HG03558 (cell line): ENCODE data around the gene FBXO10.
"Not testable (repeated sequence)": the region's sequence is repeated elsewhere in the genome, so short reads cannot be mapped to it uniquely, and the experiment has no call there.

Experiments used
- ATAC-seq: cut with Tn5 transposase; IDR thresholded peaks from one replicate; pipeline ENCODE4 v1.9.1; 2021; ENCODE audit warnings: moderate number of reproducible peaks; ENCODE audit not compliant: unreplicated experiment; ENCODE audit errors: extremely low read depth

The FBXO10 gene

DNA sequence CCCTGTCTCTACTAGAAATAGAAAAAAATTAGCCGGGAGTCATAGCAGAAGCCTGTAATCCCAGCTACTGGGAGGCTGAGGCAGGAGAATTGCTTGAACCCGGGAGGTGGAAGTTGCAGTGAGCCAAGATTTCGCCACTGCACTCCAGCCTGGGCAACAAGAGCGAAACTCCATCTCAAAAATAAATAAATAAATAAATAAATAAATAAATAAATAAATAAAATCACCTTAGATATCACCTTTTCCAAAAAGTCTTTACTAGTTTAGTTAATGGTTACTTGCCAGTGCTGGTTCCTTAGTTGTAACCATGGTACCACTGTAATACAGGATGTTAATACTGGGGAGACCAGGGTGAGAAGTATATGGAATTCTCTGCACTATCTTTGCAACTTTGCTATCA lies 25.9 kb upstream of the FBXO10 start:
- not testable (repeated sequence) for ATAC-seq

DNA sequence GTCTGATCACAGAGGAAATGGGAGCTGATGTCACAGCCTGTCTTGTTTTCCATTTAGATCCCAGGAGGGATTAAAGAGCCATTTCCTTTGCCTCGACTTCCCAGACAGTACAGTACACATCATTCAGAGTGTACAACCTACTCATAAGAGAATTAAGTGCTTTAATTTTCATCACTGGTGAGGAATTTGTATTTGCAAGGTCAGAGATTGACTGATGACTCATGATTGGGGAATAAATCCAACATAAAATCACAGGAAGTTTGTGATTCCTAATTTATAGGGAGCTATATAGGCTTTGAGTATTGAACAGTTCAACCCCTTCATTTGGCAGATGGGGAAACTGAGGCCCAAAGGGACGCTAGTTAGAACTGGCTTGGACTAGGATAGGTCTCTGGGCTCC lies 20.3 kb upstream of the FBXO10 start:
- ATAC-seq = no peak

DNA sequence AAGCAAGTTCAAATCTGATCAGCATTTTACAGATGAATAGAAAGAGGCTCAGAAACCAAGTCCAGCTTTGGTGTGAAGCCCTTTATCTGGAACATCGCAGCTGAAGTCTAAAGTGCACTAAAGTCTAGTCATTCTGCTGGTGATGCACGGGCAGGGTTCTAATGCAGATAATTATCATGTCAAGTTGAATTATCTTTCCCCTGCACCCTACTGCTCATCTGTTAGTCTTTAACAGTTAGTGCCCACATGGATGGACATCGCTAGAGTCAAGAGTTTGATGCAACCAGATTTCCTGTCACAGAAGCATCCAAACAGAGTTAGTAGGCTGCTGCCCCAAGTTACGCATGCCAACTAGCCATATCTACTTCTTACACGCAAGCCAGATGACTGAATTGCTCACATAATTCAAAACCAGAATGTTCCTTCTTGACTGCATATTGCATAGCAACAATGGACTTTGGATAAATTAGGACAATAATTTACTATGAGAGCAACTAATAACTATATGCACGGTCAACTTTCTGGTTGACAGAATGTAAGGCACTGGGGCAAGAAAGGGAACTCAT lies 17.8 kb upstream of the FBXO10 start:
- ATAC-seq = no peak

- peak; percentile 54 for ATAC-seq
Observed at GRCh38 chr9:37592108-37592951, 16.1 kb upstream of the FBXO10 start, which contains the start of gene TOMM5. TSS of gene TOMM5 (minus strand) at chr9:37592597. CDS start at chr9:37592532, 65 bp downstream.

GRCh38 chr9:37587521-37587920 lies 11.3 kb upstream of the FBXO10 start:
- ATAC-seq = no peak

DNA sequence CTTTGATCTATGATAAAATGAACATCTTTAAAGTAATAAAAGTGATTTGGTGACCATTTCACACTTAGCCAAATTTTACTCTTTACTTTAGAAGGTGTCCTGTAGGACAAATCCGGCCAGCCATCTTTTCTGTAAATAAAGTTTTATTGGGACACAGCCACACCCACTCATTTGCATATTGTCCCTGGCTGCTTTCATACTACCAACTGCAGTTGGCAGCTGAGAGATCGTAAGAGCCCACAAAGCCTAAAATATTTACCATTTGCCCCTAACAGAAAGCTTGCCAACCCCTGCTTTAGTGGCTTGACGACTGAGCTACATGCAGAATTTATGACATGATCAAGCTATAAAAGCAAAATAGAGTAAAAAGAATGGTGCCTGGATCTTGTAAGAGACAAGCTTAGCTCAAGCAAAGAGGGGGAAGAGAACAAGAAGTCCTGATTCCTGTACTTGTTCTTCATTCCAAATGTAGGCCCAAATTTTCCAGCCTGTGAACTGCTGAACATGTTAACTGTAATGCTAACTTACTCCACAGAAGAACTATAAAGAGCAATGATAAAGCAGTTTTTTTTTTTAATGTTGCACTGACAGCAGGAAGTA lies 7.4 kb upstream of the FBXO10 start:
- no peak for ATAC-seq

DNA sequence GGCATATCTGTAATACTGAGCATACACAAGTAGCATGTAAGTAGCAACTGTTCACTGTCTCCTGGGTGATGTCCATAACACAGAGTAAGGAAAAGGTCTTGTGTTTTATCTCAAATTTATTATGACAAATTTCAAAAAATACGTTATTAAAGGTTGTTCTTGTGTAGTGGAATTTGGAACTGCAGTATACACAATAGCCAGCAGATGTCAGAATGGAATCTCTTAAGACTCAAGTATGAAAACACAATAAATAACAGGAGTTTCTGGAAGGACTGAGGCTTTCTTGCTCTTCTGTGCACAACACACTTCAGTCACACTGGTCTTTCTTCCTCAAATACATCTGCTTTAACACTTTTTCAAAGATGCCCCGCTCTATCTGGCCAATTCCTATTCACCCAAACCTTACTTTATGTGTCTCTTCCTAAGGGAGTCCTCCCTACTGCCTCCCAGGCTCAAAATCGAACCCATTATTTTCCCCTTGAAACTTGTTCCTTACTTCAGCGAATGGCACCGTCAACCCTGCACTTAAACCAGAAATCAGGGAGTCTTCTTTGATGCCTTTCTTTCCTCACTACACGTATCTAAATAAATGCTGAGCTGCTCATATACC lies 6.5 kb upstream of the FBXO10 start:
- no peak for ATAC-seq

- ATAC-seq = no peak
Observed at GRCh38 chr9:37575511-37575914, 667 bp downstream of the FBXO10 start.

DNA sequence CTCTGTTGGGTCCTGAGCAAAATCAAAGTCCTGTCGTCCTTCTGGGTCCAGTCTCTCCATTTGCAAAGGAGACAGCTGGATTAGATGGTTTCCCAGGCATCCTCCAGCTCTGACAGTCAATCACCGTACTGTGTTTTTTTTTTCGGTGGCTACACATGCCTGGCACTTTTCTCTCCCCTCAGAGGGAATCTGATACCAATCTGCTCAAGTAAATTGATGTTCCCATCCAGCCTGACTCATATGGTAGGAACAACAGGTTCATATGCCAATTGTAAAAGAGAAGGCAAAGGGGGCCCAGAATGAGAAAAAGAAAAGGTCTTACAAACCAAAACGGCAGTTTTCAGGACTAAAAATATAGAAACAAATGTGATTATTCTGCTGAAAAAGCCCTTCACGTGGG lies 1.2 kb downstream of the FBXO10 start:
- ATAC-seq = no peak

GRCh38 chr9:37574241-37574721 lies 1.9 kb downstream of the FBXO10 start:
- no peak for ATAC-seq

DNA sequence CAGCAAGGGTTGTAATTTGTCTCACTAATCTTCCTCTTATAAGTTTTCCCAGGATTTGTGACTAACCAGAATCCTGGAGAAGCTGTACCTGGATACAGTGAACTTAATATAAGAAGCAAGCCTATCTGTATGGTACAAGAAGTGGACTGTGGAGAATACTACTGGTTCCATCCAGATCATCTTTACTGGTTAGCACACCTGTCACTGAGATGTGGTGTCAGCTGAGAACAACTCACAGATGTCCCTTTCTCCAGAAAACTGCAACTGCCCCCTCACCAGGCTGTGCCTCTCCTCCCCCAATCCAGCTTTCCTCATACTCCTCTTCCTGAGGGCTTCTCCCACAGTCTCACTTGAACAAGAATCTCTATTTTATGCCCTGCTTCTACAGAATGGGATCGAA lies 4.9 kb downstream of the FBXO10 start:
- ATAC-seq = no peak

GRCh38 chr9:37566716-37567115 lies 9.5 kb downstream of the FBXO10 start:
- ATAC-seq = no peak

DNA sequence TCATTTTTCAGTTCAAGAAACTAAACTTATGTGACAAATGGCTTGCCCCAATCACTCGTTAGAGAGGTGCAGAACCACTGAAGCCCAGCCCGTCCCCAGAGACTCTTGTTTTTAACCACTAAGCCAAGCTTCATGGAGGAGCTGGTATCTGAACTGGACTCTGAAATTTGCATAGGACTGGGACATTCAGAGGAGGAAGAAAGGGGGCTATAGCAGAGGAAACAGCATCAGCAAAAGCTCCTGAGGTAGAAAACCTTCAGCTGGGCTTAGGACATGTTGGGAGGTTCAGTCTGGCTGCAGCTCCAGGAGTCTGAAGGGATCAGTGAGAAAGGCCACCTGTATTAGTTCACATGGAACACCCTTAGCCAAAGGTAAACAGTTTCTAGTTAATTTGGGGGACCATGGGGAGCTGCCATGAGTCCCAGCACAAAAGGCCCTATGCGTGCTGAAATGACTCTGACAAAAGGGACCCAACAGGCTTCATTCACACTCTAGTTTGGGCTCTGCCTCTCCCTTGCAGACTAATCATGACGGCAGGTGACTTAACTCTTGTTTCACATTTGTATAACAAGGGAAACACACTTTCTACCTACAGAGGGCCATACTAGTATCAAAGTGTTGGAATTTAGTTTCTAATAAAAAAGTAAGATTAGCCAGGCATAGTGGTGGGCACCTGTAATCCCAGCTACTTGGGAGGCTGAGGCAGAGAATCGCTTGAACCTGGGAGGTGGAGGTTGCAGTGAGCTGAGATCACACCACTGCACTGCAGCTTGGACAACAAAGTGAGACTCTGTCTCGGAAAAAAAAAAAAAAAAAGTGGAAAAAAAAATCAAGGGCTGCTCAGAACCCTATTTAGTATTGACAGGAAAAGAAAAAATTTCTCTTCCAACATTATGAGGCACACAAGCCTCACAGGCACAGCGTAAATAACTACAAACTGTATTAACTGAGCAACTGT lies 10.2 kb downstream of the FBXO10 start:
- ATAC-seq = peak; percentile 41

GRCh38 chr9:37564916-37565315 lies 11.3 kb downstream of the FBXO10 start:
- ATAC-seq = no peak

- ATAC-seq = no peak
Observed at GRCh38 chr9:37563806-37564513, 12.2 kb downstream of the FBXO10 start.

GRCh38 chr9:37562826-37563225 lies 13.4 kb downstream of the FBXO10 start:
- no peak for ATAC-seq

DNA sequence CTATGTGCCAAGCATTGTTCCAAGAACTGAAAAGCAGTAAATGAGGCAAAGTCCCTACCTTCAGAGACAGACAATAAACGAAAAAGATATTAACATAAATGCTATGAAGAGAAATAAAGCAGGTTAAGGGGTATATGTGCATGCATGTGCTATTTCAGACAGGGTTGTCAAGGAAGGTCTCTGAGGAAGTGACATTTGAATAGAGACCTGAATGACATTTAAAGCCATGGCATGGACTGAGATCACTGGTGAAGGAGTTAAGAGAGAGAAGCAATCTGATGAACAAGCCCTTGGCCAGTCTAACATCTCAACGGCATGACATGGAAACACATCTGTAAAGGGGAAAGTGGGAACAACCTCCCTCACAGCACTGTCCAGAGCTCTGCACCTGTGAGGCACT lies 14.5 kb downstream of the FBXO10 start:
- ATAC-seq = no peak

GRCh38 chr9:37559855-37560592 lies 16.2 kb downstream of the FBXO10 start:
- no peak for ATAC-seq

GRCh38 chr9:37559125-37559524 lies 17.1 kb downstream of the FBXO10 start:
- ATAC-seq = no peak
